Hepatocyte (in vitro differentiated cells): ENCODE data around the gene RAB19.

Source experiments
- EZH2 ChIP-seq: fragments of 200-600 bp; sonication (generic); IDR thresholded peaks from 2 replicates; pipeline ENCODE4 v1.6.1; 2016; ENCODE audit warnings: antibody characterized with exemption, mild to moderate bottlenecking, borderline replicate concordance
- EZH2phosphoT487 ChIP-seq: fragments of 200-600 bp; sonication (generic); IDR thresholded peaks from one replicate; pipeline ENCODE4 v1.6.1; 2018; ENCODE audit warnings: antibody characterized with exemption, mild to moderate bottlenecking, low read depth, moderate library complexity; ENCODE audit not compliant: unreplicated experiment, severe bottlenecking

DNA sequence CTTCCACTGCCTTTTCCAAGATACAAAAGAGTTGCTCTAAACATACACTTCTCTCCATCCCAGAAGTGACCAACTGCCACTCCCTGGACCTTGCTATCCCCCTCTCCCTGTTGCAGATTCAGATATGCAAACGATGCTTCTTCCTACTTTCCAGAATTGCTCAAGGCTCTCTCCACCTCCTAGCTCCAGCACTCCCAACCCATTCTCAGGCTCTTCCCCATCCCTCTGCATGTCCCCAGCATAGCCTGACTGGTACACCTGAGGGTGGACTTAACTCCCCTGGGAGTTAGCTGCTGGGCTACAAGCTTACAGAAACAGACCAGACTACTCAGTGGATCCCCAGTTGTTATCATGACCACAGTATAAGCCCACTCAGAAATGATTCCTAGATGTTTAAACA is 47.9 kb downstream of the RAB19 start:
- TF ChIP-seq EZH2 (no peak), EZH2phosphoT487 (no peak)
